ENCODE measurements around the gene ST6GAL1.

Gene ST6GAL1

DNA sequence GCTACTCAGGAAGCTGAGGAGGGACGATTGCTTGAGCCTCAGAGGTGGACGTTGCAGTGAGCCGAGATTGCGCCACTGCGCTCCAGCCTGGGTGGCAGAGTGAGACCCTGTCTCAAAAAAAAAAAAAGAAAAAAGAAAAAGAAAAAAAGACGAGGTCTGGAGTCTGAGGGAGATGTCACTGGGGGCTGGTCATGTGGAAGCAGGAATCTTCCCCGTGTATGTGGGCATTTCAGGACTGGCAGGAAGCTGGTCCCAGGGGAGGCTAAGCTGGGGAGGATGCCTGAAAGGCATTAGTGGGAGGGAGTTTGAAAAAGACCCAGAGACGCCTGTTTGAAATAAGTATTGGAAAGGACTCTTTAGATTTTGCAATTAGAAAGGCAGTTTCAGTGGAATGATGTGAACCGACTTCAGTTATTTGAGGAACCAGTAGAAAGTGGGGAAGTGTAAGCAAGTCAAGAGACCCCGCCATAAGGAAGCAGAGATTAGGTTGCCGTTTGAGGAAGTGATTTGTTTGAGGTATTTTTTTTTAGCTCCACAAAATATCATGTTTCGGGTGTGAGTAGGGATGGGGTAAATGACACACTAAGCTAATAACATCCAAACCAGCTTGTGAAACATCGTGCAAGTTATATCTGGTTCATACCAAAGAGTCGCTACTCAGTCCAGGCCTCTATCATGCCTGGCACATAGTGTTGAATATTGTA, 55.5 kb downstream of the ST6GAL1 start:
- H3K27ac ChIP-seq: no peak overlapping the region
- TF ChIP-seq ZFX (IDR thresholded peaks at IDR 0.05; ENCODE audit: borderline replicate concordance): no peak
- no peak for TF ChIP-seq CTCF (IDR thresholded peaks at IDR 0.05)

DNA sequence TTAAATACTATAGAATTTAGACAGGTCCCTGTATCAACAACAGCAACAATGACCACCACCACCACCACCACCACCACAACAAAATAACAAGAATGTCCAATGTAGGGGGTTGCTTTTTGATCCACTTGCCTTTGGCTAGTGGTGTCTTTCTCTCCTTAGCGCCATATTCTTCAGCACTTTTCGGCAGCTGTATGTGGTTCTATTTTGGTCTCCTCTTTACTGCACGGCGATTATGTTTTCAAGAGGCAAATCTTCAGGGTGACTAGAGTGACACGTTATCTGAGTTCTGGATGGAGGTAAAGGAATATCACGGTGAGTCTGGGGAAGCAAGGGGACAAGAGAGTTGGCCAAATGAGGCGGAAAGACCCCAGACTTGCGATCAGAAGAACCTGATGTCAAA, 56.1 kb downstream of the ST6GAL1 start:
- no peak for TF ChIP-seq ZFX (IDR thresholded peaks at IDR 0.05; ENCODE audit: borderline replicate concordance)
- no peak for TF ChIP-seq CTCF (IDR thresholded peaks at IDR 0.05)
- H3K27ac ChIP-seq: no peak overlapping the region

DNA sequence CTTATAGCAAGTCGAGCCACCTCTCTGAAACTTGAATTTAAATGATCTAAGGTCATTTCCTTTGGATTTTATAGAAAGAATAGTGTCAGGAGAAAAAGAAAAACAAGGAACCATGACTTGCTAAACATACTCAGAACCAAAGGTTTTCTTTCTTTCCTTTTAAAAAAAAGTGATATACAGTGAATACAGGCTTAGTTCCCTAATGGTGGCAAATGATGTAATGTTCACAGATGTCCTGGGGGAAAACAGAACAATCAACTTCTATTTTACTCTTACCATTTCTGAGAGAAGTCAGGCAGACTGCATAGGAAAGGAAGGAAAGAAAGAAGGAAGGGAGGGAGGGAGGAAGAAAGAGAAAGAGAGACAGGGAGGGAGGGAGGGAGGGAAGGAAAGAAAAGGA, 56.5 kb downstream of the ST6GAL1 start:
- H3K27ac ChIP-seq: no peak overlapping the region
- TF ChIP-seq CTCF (IDR thresholded peaks at IDR 0.05): no peak
- TF ChIP-seq ZFX (IDR thresholded peaks at IDR 0.05; ENCODE audit: borderline replicate concordance): no peak

GRCh38 chr3:186988806-186989205, 58.5 kb downstream of the ST6GAL1 start:
- no peak overlapping the region for H3K27ac ChIP-seq
- no peak for TF ChIP-seq CTCF (IDR thresholded peaks at IDR 0.05)
- TF ChIP-seq ZFX (IDR thresholded peaks at IDR 0.05; ENCODE audit: borderline replicate concordance): no peak

- TF ChIP-seq ZFX (IDR thresholded peaks at IDR 0.05; ENCODE audit: borderline replicate concordance) (no peak), CTCF (IDR thresholded peaks at IDR 0.05) (no peak)
- H3K27ac ChIP-seq: no peak overlapping the region
Observed at GRCh38 chr3:186989429-186989828, 59.1 kb downstream of the ST6GAL1 start.

DNA sequence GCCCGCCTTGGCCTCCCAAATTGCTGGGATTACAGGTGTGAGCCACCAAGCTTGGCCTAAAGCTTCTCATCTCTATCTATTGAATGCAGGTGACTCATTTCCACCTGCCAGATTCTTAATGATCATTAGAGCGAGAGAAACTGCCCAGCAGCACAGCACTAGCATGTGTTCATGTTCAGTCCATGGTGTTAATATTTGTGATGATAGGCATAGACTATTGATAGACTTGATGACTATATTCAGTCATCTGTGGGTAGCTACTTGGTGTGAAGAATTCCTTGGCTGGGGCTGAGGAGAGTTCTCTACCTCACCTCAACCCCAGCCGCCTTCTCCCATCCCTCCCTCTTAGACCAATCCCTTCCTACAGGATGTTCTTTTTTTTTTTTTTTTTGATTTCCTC, 60.0 kb downstream of the ST6GAL1 start:
- no peak overlapping the region for H3K27ac ChIP-seq
- no peak for TF ChIP-seq ZFX (IDR thresholded peaks at IDR 0.05; ENCODE audit: borderline replicate concordance)
- no peak for TF ChIP-seq CTCF (IDR thresholded peaks at IDR 0.05)

- TF ChIP-seq ZFX (IDR thresholded peaks at IDR 0.05; ENCODE audit: borderline replicate concordance) (no peak), CTCF (IDR thresholded peaks at IDR 0.05) (no peak)
- no peak overlapping the region for H3K27ac ChIP-seq
Observed at GRCh38 chr3:186990878-186991308, 60.6 kb downstream of the ST6GAL1 start.
